BJ (cell line): ENCODE data around the gene SDK1. TPM values are rescaled to one million over a fixed set of nuclear protein-coding genes. Genes with fewer than 3 reads are reported as not detected.

Source experiments
- CTCF ChIA-PET: fragments of 350-600 bp; formaldehyde crosslinking; extraction: SDS; loops from one replicate; lab custom pipeline; 2021; ENCODE audit warnings: antibody characterized with exemption, inconsistent platforms; lab: Yijun Ruan, JAX
- POLR2A ChIA-PET: fragments of 300-600 bp; sonication (Branson Sonifier 250); formaldehyde crosslinking; extraction: SDS; loops from one replicate; lab custom pipeline; 2021; ENCODE audit warnings: antibody characterized with exemption; lab: Charles Lee
- DNase-seq: peaks from one replicate; pipeline ENCODE4 v3.0.0-alpha.2; 2011; ENCODE audit warnings: low read depth
- H3K27me3 ChIP-seq: 2 replicates; pipeline ENCODE4 v1.6.0; 2011; ENCODE audit warnings: low read length; ENCODE audit not compliant: control insufficient read depth, insufficient read depth
- H3K36me3 ChIP-seq: 2 replicates; pipeline ENCODE4 v1.5.1; 2011; ENCODE audit warnings: low read length; ENCODE audit not compliant: control insufficient read depth, insufficient read depth
- H3K4me3 ChIP-seq: 2 replicates; pipeline ENCODE4 v1.5.1; 2011; ENCODE audit warnings: low read depth, mild to moderate bottlenecking, control low read depth, low read length
- polyA plus RNA-seq: library from polyadenylated mRNA; depleted of rRNA; stranded (reverse); fragments of >200 nt; gene quantifications from 2 replicates; pipeline ENCODE4 v1.2.3, GENCODE V29; 2011
- TF ChIP-seq, protein P1 (sequence below): IDR thresholded peaks from 2 replicates; pipeline ENCODE4 v1.5.1; 2011; ENCODE audit warnings: low read depth, mild to moderate bottlenecking, control low read depth, inconsistent platforms, low read length, moderate library complexity; ENCODE audit not compliant: insufficient read depth

SDK1 gene
- polyA plus RNA-seq, 1 experiment: 0.01 TPM

- H3K4me3 ChIP-seq: no peak overlapping the region
- ChIA-PET POLR2A (no interaction called here), CTCF (no interaction called here)
- H3K36me3 ChIP-seq: no peaks in the 10 kb centered on the region
- TF ChIP-seq, protein P1, sequence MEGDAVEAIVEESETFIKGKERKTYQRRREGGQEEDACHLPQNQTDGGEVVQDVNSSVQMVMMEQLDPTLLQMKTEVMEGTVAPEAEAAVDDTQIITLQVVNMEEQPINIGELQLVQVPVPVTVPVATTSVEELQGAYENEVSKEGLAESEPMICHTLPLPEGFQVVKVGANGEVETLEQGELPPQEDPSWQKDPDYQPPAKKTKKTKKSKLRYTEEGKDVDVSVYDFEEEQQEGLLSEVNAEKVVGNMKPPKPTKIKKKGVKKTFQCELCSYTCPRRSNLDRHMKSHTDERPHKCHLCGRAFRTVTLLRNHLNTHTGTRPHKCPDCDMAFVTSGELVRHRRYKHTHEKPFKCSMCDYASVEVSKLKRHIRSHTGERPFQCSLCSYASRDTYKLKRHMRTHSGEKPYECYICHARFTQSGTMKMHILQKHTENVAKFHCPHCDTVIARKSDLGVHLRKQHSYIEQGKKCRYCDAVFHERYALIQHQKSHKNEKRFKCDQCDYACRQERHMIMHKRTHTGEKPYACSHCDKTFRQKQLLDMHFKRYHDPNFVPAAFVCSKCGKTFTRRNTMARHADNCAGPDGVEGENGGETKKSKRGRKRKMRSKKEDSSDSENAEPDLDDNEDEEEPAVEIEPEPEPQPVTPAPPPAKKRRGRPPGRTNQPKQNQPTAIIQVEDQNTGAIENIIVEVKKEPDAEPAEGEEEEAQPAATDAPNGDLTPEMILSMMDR: no peak
- H3K27me3 ChIP-seq: no peaks in the 10 kb centered on the region
- peak; percentile 4 for DNase-seq
Measured at GRCh38 chr7:3432911-3433310, 131.9 kb downstream of the SDK1 start.

GRCh38 chr7:3434611-3435010, 133.6 kb downstream of the SDK1 start:
- CTCF ChIA-PET: no interaction called here

DNA sequence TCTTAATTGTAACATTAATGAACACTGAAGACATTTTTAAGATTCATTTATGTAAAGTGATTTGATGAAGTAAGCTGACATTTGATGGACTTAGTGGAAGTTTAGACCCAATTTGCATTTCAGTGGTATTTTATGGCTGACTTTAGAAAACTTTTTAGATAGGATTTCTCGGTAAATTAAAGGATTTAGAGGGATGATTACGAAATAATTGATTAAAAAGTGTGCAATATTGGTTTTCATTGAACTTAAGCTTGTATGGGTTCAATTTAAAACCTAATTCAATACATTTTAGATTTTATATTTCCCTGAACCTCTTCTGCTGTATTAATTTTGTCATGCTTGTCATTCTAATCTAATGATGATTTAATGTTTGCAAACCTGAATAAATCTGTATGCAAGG, 135.1 kb downstream of the SDK1 start:
- CTCF ChIA-PET: no interaction called here
- DNase-seq: no peak
- TF ChIP-seq, protein P1: no peak

More at GRCh38 chr7:3434611-3435010, 133.6 kb downstream of the SDK1 start:
- TF ChIP-seq, protein P1: no peak
- no peak for DNase-seq
- H3K36me3 ChIP-seq: no peaks in the 10 kb centered on the region
- H3K27me3 ChIP-seq: no peaks in the 10 kb centered on the region
- POLR2A ChIA-PET: no interaction called here
- H3K4me3 ChIP-seq: no peak overlapping the region

GRCh38 chr7:3436746-3437145, 135.7 kb downstream of the SDK1 start:
- DNase-seq: no peak
- ChIA-PET POLR2A (no interaction called here), CTCF (no interaction called here)
- TF ChIP-seq, protein P1: no peak
- H3K27me3 ChIP-seq: no peaks in the 10 kb centered on the region
- no peak overlapping the region for H3K4me3 ChIP-seq
- H3K36me3 ChIP-seq: no peaks in the 10 kb centered on the region

More for the DNA sequence above, 135.1 kb downstream of the SDK1 start:
- Histone ChIP-seq H3K36me3 (no peaks in the 10 kb centered on the region), H3K27me3 (no peaks in the 10 kb centered on the region), H3K4me3 (no peak overlapping the region)
- POLR2A ChIA-PET: no interaction called here

GRCh38 chr7:3437467-3437866, 136.4 kb downstream of the SDK1 start:
- DNase-seq: no peak
- no peak overlapping the region for H3K4me3 ChIP-seq
- H3K36me3 ChIP-seq: no peaks in the 10 kb centered on the region
- ChIA-PET CTCF (no interaction called here), POLR2A (no interaction called here)
- H3K27me3 ChIP-seq: no peaks in the 10 kb centered on the region
- TF ChIP-seq, protein P1: no peak
